Measurements from ENCODE around the gene DDX1.
A peak's percentile ranks its signal among the peaks of the same experiment; 100 is the strongest.

GRCh38 chr2:15560988-15561573, 30.6 kb upstream of the DDX1 start, which contains the start of gene NBAS:
- TF ChIP-seq EP300 (IDR thresholded peaks at IDR 0.05; ENCODE audit: borderline replicate concordance in 1 of 2, control insufficient read depth in 1 of 2, low read depth in 2 of 2, low read length in 2 of 2) (no peak), BMI1 (IDR thresholded peaks at IDR 0.05; ENCODE audit: borderline replicate concordance) (no peak), YY1 (IDR thresholded peaks at IDR 0.05; ENCODE audit: low read depth, low read length) (peak; percentile 99)
